GM19452 (cell line): ENCODE data around the gene MAP7D2.

Experiments
- ATAC-seq: cut with Tn5 transposase; IDR thresholded peaks from one replicate; pipeline ENCODE4 v1.9.1; 2021; ENCODE audit not compliant: unreplicated experiment

Gene MAP7D2

DNA sequence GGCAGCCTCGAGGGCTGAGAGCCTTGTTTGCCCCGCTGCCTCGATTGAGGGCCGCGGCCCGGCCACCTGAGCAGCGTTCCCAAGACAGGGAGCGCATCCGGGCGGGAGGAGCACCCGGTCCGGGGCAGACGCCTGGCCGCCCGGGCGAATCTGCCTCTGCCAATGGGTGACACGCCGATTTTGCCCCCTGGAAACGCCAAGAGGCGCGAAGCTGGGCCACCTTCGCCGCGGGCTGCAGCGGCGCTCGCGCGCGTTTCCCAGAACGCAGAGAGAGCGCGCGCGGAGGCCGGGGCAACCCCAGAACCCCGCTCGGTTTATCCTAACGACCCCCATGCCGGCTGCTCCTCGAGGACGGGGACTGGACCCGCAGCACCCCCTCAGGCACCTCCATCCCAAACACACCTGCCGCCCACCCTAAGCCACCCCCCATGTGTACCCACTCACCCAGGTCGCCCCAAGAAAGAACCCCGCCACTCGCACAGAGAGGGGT lies 575 bp downstream of the MAP7D2 start:
- ATAC-seq, result no peak

DNA sequence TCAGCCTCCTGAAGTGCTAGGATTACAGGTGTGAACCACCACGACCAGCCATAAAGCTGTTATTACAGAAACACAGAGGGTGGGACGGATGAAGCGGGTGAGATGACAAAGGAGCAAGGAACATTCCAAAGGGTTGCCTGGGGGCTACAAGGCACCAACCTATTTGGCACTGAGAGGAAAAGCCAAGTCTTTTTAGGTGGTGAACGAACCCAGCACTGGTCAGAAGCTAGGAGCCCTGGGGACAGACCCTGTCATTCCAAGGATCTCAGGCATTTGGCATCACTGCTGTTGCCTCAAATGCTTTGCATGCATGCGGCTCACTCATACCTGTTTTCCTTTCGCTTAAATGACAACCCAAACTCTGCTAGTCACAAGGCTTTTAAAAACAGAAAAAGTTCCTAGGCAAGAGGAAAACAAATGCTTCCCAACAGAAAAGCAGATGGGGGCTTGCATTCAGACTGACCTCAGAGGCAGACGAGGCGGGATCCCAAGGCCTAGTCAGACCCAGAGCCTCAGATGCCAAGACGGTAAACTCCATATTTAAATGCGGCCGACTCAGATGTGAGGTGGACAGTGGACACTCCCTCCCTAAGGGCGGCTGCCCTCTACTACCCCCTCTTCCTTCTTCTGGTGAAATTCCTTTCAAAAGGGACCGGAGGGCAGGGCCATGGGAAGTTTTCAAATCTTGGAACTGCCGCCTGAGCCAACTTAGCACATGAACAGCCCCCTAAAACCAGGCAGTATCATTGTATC lies 4.5 kb downstream of the MAP7D2 start:
- ATAC-seq, result no peak

DNA sequence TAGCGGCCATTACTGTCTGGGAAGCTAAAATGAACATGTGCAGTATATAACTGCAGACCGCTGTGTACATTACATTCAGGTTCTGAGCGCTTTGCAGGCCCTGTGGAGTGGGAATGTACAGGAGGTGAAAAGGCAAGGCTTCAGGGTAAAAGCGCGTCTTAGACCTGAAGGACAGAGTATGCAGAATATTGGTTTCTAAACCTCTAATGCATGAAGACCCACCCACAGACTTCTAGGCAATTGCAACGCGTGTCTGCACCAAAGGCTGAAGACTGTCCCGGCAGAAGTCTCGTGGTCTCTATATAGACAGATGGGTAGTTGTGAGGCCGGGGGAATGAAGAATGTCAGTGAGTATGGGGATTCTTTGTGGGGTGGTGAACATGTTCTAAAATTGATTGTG lies 5.4 kb downstream of the MAP7D2 start:
- ATAC-seq, result no peak

DNA sequence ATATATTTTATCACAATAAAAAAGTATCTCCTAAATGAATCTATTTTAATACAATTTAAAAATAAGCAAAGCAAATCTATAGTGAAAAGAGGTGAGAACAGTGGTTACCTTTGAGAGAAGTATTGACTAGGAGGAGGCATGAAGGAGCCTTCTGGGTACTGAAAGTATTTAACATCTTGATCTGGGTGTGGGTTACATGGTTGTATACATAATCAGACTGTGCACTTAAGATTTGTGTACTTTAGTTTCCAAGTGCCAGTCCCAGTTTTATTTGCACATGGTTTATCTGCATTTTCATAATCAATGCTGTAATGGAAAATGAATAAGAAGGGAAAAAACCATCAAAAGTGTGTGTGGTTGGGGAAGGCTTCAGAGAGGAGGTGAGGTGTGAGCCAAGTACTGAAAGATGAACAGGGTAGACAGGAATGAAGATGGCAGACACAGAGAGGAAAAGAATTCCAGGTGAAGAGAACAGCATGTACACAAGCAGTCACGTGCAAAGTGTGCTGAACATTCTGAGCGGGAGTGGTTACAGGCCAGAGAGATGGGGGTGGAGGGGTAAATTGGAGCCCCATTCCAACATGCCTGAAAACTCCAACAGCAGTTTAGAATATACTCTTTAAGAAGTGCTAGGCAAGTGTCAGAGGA lies 14.6 kb downstream of the MAP7D2 start:
- no peak for ATAC-seq

DNA sequence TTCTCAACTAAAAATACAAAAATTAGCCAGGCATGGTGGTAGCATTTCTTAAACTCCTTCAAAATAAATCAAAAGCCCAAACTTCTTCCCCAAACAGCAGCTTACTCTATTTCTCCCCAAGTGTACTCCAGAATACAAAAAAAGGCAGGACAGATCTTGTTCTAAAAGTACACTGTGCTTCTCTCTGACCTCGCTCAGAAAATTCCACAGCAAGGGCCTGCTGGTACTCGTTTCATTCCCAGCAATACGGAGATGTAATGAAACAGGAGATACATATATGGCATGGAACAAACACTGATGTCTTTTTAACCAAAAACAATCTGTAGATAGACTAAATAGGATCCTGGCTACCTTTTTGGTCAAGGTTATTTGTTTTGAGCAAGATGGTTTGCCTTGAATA lies 25.2 kb downstream of the MAP7D2 start:
- ATAC-seq, result no peak

DNA sequence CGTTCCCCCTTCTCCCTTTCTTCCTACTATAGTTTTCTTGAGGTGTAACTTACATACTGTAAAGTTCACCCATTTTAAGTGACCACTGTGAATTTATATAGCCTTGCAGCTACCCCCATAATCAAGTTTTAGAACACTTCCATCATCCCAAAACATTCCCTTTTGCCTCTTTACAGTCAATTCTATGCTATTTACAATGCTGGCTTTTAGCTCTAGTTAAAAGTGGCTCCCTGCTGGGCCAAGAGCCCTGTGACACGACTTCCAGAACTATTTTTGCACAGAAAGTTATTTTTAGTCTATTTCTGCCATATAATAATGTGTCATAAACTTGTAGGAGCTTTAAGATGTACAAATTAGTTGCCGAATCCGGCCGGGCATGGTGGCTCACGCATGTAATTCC lies 26.9 kb downstream of the MAP7D2 start:
- no peak for ATAC-seq

DNA sequence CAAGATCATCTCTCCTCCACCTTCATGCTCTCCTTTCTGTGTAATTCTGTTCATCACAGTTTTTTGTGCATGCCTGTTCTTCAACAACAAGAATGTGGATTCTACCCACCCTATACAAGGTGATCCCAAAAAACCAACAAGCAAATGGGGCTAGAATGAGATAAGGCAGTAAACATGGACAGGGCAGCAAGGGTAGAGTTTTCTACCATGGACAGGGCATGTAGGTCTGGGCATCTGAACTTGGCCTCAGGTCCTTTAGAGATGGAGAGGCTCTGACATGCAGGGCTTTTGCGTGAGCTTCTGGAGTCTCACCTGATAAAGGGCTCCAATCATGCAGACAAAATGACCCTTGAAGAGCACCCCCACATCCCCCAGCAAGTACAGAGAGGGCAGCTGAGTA lies 36.4 kb downstream of the MAP7D2 start:
- ATAC-seq, result no peak

DNA sequence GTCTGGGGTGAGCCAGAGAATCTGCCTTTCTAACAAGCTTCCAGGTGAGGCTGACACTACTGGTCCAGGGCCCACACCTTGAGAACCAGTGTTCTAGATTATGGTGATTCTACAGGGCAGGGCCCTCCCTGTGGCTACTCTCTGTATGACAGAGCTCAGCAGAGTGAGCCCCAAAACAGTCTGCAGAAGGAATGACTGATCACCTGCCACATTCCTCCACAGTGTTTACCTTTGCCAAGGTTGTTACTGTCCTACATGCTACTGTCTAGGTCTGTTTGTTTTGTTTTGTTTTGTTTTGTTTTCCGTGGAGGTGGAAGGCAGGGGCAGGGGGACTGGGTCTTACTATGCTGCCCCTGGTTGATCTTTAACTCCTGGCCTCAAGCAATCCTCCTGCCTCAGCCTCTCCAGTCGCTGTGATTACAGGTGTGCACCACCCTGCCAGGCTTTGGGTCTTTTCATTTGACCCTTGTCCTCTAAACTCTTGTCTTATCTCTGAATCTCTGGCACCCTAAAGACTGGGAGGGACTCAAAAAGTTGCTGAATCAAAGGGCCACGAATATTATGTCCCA lies 45.1 kb downstream of the MAP7D2 start:
- no peak for ATAC-seq

DNA sequence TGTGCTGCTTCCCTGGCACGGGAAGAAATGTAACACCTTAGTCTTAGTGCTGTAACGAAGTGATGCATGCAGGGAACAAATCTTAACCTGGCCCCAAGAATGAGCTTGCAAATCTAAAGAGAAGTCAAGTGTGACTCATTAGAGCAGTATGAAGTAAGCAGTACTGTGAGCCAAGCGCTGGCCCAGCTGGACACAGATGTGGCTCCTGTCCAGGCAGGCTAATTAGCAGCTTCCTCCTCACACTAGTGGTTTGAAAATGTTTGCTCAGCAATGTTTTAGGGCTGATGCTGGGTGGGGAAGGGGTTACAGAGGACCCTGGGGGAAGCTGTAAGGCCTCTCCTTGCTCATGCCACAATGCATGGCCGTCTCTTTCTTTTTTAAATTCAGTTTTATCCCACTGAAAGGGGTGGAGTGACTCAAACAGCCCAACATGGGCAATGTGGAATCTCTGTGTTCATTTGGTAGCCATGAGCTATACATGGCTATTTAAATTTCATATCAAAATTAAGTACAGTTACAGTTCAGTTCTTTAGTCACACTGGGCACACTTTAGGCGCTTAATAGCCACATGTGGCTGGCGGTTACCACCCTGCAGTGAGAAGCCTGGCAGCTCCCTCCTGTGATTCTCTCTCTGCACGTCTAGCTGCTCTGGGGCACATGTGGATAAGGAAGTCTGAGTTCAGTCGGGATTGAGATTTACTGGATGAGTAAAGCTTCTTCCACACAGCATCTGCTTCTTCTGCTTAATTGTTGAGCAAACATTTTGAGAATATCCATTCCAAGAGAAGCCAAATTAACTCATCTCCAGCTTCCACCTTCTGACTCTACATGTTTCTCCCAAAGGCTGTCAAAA lies 48.8 kb downstream of the MAP7D2 start:
- ATAC-seq, result no peak

DNA sequence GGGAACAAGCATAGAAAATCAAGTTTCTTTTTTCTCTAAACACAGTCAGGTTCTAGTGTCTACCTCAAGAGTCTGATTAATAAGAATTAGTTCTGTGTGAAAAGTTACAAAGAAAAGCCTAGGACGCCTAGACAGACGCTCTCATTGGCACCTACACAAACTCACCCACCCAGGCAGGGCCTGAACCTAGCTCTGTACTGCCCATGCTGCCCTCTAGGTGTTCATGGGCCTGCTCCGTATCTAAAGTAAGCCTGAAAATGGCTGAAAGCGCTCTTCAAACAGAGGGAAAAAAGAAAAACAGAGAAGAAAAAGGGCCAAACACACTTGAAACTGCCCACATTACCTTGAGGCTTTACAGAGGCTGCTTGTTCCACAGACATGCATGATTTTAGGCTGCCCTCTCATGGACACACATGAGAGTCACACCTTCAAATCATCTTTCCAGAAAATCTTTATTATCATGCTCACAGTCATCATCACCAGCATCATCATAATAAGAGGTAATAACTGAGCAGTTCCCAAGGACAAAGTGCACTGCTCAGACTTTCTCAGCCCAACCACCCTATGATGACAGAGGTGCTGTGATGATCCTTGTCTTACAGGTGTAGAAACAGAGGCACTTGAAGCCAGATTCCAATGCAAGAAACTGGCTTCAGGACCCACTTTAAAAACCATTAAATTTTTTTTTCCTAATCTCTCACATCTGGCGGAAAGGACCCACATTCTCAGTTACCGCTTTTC lies 49.6 kb downstream of the MAP7D2 start:
- ATAC-seq, result peak; percentile 55

DNA sequence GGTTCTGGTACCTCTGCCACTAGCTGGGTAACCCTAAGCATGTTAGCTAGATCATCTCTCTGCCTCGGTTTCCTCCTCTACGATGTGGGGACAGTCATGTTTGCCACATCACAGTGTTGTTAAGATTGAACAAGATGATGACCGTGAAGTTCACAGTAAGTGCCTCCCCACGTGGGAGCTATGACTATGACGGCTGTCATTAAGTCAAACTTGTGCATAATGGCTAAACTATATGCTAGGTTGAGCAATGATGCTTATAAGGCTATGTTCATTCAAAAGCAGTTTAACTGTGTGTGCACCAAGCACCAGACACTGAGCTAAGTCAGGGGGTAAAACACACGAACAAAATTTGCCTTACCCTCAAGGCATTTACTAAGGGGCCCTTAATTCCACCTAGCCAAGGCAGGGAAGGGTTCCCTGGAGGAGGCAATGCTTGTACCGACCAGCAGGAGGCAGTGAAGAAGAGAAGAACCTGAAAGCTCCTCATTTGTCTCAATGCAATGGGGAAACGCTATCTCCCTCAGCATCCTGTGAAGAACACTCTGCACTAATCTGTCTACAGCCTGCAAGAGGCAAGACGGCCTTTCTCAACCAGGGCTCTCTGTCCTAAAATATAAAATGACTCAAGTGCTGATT lies 52.9 kb downstream of the MAP7D2 start:
- no peak for ATAC-seq

DNA sequence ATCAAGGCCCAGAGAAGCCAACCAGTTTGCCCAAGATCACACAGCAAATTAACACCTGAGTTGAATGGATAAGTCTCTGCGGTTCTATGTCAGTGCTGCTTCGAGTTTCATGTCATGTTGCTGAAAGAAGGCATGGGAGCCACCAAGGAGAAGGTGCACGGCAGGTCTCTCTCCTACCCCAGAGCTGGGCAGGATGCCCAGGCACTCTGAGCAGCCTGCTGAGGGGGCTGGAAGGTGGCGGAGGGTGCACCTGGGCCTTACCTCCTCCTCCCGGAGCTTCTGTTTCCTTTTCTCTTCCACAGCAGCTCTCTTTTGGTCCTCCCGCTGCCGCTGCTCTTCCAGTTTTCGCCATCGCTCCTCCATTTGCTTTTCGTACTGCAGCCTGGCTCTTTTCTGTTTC lies 53.6 kb downstream of the MAP7D2 start:
- ATAC-seq, result no peak

DNA sequence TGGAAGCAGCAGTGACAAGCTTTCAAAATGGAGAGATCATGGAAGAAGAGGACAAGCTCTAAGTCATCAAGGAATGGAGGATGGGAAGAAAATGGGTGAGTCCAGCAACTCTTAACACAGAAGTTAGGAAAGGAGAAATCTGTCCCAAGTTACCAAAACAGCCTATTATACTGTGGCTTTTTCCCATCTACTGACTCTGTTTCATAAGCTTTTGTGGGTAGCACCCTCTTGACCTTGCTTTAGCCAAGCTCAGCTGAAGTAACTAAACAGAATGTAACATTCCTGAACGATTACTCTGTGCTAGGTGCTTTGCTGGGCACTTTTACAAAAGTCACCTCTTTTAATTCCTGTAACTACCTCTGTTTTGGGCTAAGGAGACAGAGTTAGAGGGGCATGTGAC lies 54.9 kb downstream of the MAP7D2 start:
- no peak for ATAC-seq

DNA sequence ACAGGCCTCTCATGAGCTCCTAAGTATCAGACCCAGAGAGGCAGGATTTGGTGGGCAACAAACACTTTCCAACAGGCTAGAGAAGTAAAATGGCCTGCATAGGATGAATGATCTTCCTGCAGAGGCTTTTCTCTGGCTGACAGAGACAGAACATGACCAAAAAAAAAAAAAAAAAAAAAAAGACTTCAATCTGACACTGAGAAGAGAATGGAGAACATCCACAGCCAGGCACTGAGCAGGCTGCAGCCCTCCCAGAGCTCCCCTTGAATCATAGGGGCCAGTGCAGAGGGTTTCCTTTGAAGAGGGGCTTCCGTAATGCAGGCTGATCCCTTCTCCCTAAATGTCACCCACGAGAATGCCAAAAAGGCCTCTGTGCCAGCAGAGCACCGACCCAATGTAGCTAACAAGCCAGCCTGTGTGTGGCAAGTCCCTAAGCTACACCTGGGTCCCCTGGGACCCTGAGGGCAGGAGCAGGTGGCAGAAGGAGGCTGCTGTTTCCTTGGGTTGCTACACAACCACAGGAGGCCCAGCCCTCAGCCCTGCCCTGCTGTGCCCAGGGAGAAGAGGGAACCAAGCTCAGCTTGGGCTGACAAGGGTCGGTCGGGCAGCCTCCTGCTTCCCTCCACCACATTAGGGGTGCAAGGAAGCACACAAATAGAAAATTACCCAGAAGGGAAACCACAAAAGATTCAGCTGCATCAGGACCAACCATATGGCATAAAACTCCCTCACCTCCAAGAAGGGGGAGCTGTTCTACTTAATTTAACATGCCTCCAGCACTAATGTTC lies 55.6 kb downstream of the MAP7D2 start:
- ATAC-seq, result peak; percentile 85

DNA sequence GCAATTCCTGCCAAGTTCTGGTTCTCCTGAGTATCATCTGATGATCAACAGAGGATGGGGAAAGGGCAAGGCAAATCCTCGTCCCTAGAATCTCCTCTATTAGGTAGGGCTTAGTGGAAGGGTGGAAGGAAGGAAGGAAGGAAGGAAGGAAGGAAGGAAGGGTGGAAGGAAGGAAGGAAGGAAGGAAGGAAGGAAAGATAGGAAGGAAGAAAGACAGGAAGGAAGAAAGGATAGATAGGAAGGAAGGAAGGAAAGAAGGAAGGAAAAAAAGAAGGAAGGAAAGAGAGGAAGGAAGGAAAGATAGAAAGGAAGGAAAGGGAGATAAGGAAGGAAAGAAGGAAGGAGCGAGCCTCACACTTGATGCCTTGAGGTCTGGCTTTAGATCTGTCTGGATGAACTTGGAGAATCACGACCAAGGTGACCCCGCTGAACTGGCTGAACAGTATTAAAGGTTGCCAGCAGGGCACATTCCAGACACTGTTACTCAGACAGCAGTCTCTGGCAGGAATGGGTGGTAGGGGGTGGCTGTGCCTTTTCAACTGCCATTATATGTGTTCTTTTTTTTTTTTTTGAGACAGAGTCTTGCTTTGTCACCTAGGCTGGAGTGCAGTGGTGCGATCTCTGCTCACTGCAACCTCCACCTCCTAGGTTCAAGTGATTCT lies 57.1 kb downstream of the MAP7D2 start:
- ATAC-seq, result no peak

DNA sequence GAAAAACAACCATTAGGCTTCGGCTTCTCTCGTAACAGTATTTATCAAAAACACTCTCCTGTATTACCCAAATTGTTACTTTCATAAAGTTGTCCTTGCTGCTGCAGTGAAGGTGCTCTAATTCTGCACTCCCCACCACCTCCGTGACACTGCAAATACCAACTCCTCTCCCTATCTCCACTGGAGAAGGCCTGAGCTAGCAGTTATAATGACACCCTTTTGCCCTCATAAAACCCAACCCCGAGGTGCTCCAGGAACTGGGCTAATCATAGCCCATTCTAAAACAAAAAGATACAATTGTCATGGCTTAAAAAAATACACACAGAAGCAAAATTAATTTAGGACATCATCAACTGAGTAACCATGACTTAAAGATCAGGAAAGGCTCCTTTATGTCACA lies 59.2 kb downstream of the MAP7D2 start:
- ATAC-seq, result no peak

DNA sequence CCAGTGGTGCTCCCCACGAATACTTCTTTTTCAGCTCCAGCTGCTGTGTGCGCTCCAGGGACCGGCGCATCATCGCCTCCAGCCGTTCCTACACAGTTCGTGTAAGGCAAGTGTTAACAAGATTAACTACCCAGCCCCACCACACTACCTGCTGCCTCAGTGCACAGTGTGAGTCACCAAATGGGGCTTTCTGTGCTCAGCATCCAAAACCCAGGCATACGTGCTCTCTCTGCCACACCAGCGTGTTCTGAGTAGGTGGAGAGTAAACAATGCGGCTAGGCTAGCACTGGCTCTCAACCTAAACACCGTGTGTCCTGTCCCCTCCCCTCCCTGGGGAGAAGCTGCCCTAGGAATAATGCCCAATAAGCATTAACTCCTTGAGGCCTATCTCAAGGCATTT lies 60.0 kb downstream of the MAP7D2 start:
- ATAC-seq, result no peak

DNA sequence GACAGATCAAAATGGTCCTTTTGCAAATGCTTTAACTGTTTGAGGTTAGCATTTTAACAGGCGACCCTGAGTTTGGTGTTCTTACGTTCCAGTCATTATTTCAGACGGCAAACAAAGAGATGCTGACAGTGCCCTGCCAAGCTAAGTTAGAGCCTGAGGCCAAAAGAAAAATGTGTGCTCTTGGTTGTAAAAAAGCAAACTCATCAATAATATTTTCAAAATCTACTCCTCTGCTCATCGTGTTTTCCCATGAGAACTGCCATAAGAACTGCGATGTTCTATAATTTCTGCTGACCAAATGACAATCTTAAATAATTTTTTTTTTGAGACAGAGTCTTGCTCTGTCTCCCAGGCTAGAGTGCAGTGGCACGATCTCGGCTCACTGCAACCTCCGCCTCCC lies 63.2 kb downstream of the MAP7D2 start:
- no peak for ATAC-seq

DNA sequence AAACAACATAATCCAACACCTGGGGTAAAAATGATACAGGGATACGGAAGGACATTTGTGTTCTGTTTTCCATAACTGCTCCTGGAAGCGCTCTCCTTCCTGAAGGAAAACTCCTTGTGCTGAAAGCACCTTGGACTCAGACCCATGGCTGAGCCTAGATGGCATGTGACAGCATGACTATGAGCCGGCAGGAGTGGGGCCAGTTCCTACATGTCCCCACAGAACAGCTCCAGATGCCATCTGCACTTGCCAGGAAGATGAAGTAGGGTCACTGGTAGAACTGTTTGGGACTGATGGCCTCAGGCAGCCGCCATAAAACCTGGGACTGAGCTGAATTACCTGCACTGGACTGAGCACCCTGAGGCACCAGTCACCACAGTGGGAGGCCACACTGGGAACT lies 69.8 kb downstream of the MAP7D2 start:
- ATAC-seq, result no peak
